ENCODE data around the gene MCOLN3. TPM values are rescaled to one million over a fixed set of nuclear protein-coding genes. Genes with fewer than 3 reads are reported as not detected.
"Not testable (repeated sequence)": the region's sequence is repeated elsewhere in the genome, so short reads cannot be mapped to it uniquely, and the experiment has no call there.

The MCOLN3 gene
- total RNA-seq, 1 experiment from 2014 or later = 14.1 TPM

DNA sequence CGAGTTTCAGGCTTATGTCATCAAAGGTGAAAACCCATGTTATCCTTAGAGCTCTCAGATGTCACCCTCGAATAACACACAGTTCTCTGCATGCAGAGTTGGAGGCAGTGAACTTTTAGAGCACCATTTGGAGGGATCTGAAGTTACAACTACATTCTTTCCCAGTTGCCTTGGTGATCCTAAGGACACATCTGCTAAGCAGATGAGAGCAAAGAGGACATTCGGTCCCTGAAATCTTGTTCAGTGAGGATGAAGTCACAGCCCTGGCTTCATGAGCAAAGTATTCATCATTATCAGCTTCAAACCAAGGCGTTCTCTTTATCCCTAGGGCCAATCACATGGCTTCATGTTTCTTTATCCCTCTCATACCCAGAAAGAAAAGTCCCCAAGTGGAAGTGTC is 28.3 kb downstream of the MCOLN3 start:
- no peak for DNase-seq
- no peaks in the 10 kb centered on the region for H3K36me3 Mint-ChIP-seq (ENCODE audit: insufficient read depth, unreplicated experiment)
- intact Hi-C loops (cut with micrococcal nuclease; ENCODE audit: unreplicated experiment) = no loop called here
- no TSS peak for BruUV-seq (replicated peaks)
- no peaks in the 10 kb centered on the region for H3K4me1 Mint-ChIP-seq (ENCODE audit: low read depth, unreplicated experiment)
- TF ChIP-seq, protein P1, sequence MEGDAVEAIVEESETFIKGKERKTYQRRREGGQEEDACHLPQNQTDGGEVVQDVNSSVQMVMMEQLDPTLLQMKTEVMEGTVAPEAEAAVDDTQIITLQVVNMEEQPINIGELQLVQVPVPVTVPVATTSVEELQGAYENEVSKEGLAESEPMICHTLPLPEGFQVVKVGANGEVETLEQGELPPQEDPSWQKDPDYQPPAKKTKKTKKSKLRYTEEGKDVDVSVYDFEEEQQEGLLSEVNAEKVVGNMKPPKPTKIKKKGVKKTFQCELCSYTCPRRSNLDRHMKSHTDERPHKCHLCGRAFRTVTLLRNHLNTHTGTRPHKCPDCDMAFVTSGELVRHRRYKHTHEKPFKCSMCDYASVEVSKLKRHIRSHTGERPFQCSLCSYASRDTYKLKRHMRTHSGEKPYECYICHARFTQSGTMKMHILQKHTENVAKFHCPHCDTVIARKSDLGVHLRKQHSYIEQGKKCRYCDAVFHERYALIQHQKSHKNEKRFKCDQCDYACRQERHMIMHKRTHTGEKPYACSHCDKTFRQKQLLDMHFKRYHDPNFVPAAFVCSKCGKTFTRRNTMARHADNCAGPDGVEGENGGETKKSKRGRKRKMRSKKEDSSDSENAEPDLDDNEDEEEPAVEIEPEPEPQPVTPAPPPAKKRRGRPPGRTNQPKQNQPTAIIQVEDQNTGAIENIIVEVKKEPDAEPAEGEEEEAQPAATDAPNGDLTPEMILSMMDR (IDR thresholded peaks at IDR 0.05; ENCODE audit: unreplicated experiment) = no peak
- H3K27ac Mint-ChIP-seq (ENCODE audit: unreplicated experiment) = no peak overlapping the region
- H3K4me3 Mint-ChIP-seq (ENCODE audit: low read depth, unreplicated experiment) = no peak overlapping the region
- CTCF ChIA-PET = no interaction called here
- H3K9me3 Mint-ChIP-seq (ENCODE audit: low read depth, unreplicated experiment) = no peaks in the 10 kb centered on the region
- no peaks in the 10 kb centered on the region for H3K27me3 Mint-ChIP-seq (ENCODE audit: unreplicated experiment)

DNA sequence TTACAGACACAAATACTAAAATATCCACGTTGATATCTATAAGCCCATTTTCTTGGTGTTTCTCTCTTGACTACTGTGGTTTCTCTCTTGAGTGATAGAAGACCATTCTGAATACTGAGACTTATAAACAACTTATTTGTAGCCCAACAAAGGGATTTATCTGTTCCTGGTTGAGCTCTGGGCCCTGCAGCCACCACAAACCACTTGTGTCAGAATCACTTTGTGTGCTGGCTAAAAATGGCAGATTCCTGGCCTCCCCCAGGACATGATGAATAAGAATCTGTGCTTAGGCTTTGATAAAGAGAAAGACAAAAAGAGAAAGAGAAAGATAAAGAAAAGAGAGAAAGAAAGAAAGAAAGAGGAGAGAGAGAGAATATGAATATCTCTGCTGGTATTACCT is 32.5 kb downstream of the MCOLN3 start:
- no peak overlapping the region for H3K4me3 Mint-ChIP-seq (ENCODE audit: low read depth, unreplicated experiment)
- no peaks in the 10 kb centered on the region for H3K9me3 Mint-ChIP-seq (ENCODE audit: low read depth, unreplicated experiment)
- H3K36me3 Mint-ChIP-seq (ENCODE audit: insufficient read depth, unreplicated experiment) = no peaks in the 10 kb centered on the region
- CTCF ChIA-PET = no interaction called here
- H3K4me1 Mint-ChIP-seq (ENCODE audit: low read depth, unreplicated experiment) = no peaks in the 10 kb centered on the region
- BruUV-seq (replicated peaks) = no TSS peak
- DNase-seq = no peak
- intact Hi-C loops (cut with micrococcal nuclease; ENCODE audit: unreplicated experiment) = no loop called here
- peaks cover 4% of the 10 kb centered on the region for H3K27me3 Mint-ChIP-seq (ENCODE audit: unreplicated experiment)
- TF ChIP-seq, protein P1 (IDR thresholded peaks at IDR 0.05; ENCODE audit: unreplicated experiment) = no peak
- H3K27ac Mint-ChIP-seq (ENCODE audit: unreplicated experiment) = no peak overlapping the region

DNA sequence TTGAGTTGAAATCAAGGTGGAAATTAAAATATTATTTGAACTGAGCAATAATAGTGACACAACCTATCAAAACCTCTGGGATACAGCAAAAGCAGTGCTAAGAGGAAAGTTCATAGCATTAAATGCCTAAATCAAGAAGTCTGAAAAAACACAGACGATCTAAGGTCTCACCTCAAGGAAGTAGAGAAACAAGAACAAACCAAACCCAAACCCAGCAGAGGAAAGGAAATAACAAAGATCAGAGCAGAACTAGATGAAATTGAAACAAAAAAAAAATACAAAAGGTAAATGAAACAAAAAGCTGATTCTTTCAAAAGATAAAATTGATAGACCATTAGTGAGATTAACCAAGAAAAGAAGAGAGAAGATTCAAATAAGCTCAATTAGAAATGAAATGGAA is 42.7 kb downstream of the MCOLN3 start:
- BruUV-seq (replicated peaks); H3K27me3 Mint-ChIP-seq (ENCODE audit: unreplicated experiment); DNase-seq; intact Hi-C loops (cut with micrococcal nuclease; ENCODE audit: unreplicated experiment); H3K4me1 Mint-ChIP-seq (ENCODE audit: low read depth, unreplicated experiment); H3K36me3 Mint-ChIP-seq (ENCODE audit: insufficient read depth, unreplicated experiment); H3K27ac Mint-ChIP-seq (ENCODE audit: unreplicated experiment); H3K4me3 Mint-ChIP-seq (ENCODE audit: low read depth, unreplicated experiment): not testable (repeated sequence)
- peaks cover 13% of the 10 kb centered on the region for H3K9me3 Mint-ChIP-seq (ENCODE audit: low read depth, unreplicated experiment)
- CTCF ChIA-PET = interaction anchor here (0.6 kb wide), 1 partner anchor 161 kb away, joined by 6 read pairs; no protein-coding TSS in a partner anchor

DNA sequence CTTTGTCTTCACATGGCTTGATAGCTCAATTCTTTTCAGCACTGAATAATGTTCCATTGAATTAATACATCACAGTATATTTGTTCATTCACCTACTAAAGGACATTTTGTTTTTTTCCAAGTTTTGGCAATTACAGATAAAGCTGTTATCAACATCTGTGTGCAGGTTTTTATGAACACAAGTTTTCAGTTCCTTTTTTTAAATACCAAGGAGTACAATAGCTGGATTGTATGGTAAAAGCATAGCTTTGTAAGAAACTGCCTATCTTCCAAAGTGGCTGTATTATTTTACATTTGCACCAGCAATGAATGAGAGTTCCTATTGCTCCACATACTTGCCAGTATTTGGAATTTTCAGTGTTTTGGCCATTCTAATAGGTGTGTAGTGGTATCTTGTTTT is 46.6 kb downstream of the MCOLN3 start:
- TF ChIP-seq, protein P1 (IDR thresholded peaks at IDR 0.05; ENCODE audit: unreplicated experiment) = no peak
- Mint-ChIP-seq H3K27me3 (ENCODE audit: unreplicated experiment) (peaks cover 13% of the 10 kb centered on the region), H3K4me1 (ENCODE audit: low read depth, unreplicated experiment) (no peaks in the 10 kb centered on the region), H3K4me3 (ENCODE audit: low read depth, unreplicated experiment) (no peak overlapping the region), H3K27ac (ENCODE audit: unreplicated experiment) (no peak overlapping the region), H3K9me3 (ENCODE audit: low read depth, unreplicated experiment) (peaks cover 8% of the 10 kb centered on the region), H3K36me3 (ENCODE audit: insufficient read depth, unreplicated experiment) (peaks cover 11% of the 10 kb centered on the region)
- DNase-seq = no peak
- CTCF ChIA-PET = interaction anchor here (0.7 kb wide), 1 partner anchor 11 kb away, joined by 3 read pairs; no protein-coding TSS in a partner anchor
- intact Hi-C loops (cut with micrococcal nuclease; ENCODE audit: unreplicated experiment) = no loop called here
- no TSS peak for BruUV-seq (replicated peaks)

DNA sequence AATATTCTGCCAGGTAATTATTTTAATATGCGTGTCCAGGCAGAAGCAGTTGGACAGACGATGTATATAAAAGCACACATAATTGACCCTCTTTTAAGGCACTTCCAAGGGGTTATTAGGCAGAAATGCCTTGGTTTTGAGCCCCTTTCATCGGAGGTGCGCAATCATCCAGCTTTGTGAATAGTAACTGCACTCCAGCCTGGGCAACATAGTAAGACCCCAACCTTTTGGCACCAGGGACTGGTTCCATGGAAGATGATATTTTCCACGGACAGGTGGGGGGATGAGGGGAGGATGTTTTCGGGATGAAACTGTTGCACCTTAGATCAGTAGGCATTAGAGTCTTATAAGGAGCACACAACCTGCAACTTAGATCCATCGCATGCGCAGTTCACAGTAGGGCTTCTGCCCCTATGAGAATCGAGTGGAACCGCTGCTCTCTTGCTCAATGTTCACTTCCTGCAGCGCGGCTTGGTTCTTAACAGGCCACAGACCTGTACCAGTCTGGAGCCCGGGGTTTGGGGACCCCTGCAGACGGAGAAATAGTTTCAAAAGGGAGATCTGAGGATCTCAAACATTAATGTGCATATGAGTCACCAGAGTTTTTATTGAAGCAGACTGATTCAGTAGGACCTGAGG is 49.5 kb downstream of the MCOLN3 start:
- TF ChIP-seq, protein P1 (IDR thresholded peaks at IDR 0.05; ENCODE audit: unreplicated experiment) = no peak
- Mint-ChIP-seq H3K4me3 (ENCODE audit: low read depth, unreplicated experiment) (no peak overlapping the region), H3K9me3 (ENCODE audit: low read depth, unreplicated experiment) (peaks cover 4% of the 10 kb centered on the region), H3K27me3 (ENCODE audit: unreplicated experiment) (peaks cover 13% of the 10 kb centered on the region), H3K27ac (ENCODE audit: unreplicated experiment) (no peak overlapping the region), H3K36me3 (ENCODE audit: insufficient read depth, unreplicated experiment) (peaks cover 16% of the 10 kb centered on the region), H3K4me1 (ENCODE audit: low read depth, unreplicated experiment) (peaks cover 18% of the 10 kb centered on the region)
- intact Hi-C loops (cut with micrococcal nuclease; ENCODE audit: unreplicated experiment) = no loop called here
- BruUV-seq (replicated peaks) = no TSS peak
- no peak for DNase-seq
- CTCF ChIA-PET = no interaction called here

Measured in Calu3 (cell line).